DND-41 (cell line): ENCODE results near the gene ZSWIM6.

Experiments
- ATAC-seq: fragments of 200-7000 bp; cut with Tn5 transposase; 3 replicates; pipeline ENCODE4 v1.9.1; 2021; ENCODE audit warnings: low read depth; ENCODE audit not compliant: insufficient read depth
- DNase-seq: peaks from one replicate; pipeline ENCODE4 v3.0.0-alpha.2; 2020
- H2AFZ ChIP-seq: 2 replicates; pipeline ENCODE4 v1.6.0; 2012; ENCODE audit warnings: low read depth, low read length
- H3K27ac ChIP-seq: 2 replicates; pipeline ENCODE4 v1.5.1; 2012; ENCODE audit warnings: low read length, inconsistent platforms
- H3K27me3 ChIP-seq: fragments of 200-600 bp; sonication (generic); 2 replicates; pipeline ENCODE4 v1.6.0; 2012; ENCODE audit warnings: low read length, mild to moderate bottlenecking, inconsistent platforms; ENCODE audit not compliant: insufficient read depth, poor library complexity
- H3K36me3 ChIP-seq: 2 replicates; pipeline ENCODE4 v1.5.1; 2012; ENCODE audit warnings: low read length, inconsistent platforms; ENCODE audit not compliant: insufficient read depth
- H3K4me1 ChIP-seq: 2 replicates; pipeline ENCODE4 v1.5.1; 2012; ENCODE audit warnings: mild to moderate bottlenecking, low read length; ENCODE audit not compliant: insufficient read depth
- H3K4me2 ChIP-seq: 2 replicates; pipeline ENCODE4 v1.6.0; 2012; ENCODE audit warnings: mild to moderate bottlenecking, moderate library complexity, low read length, inconsistent platforms; ENCODE audit not compliant: insufficient read depth
- H3K4me3 ChIP-seq, 2 experiments: fragments of 200-600 bp in 1 of 2; shearing (Covaris generic) in 1 of 2; 2 replicates each; pipeline ENCODE4 v1.5.1; 2012 to 2016; ENCODE audit warnings: inconsistent platforms in 2 of 2, low read length in 2 of 2, mild to moderate bottlenecking in 2 of 2, low read depth in 1 of 2, moderate library complexity in 1 of 2
- H3K79me2 ChIP-seq: 2 replicates; pipeline ENCODE4 v1.6.0; 2012; ENCODE audit warnings: low read length, inconsistent platforms; ENCODE audit not compliant: insufficient read depth
- H3K9ac ChIP-seq: 2 replicates; pipeline ENCODE4 v1.6.0; 2012; ENCODE audit warnings: low read depth, mild to moderate bottlenecking, inconsistent platforms, low read length, moderate library complexity
- H3K9me3 ChIP-seq: 2 replicates; pipeline ENCODE4 v1.5.1; 2012; ENCODE audit warnings: low read length, moderate library complexity, mild to moderate bottlenecking, inconsistent platforms; ENCODE audit not compliant: insufficient read depth, severe bottlenecking
- H4K20me1 ChIP-seq: 2 replicates; pipeline ENCODE4 v1.6.0; 2012; ENCODE audit warnings: low read length; ENCODE audit not compliant: insufficient read depth
- EZH2 ChIP-seq: IDR thresholded peaks from 3 replicates; pipeline ENCODE4 v1.6.1; 2012; ENCODE audit warnings: borderline replicate concordance, low read depth, mild to moderate bottlenecking, moderate library complexity, low read length, inconsistent platforms; ENCODE audit not compliant: severe bottlenecking
- TF ChIP-seq, protein P1 (sequence below): IDR thresholded peaks from 2 replicates; pipeline ENCODE4 v1.5.1; 2012; ENCODE audit warnings: borderline replicate concordance, low read length, moderate library complexity, mild to moderate bottlenecking; ENCODE audit not compliant: poor library complexity, severe bottlenecking; ENCODE audit errors: extremely low read depth

Gene ZSWIM6

GRCh38 chr5:61331407-61332357 lies at the start of gene ZSWIM6:
ZSWIM6 (plus strand) TSS chr5:61332258; CDS start chr5:61332273, 15 bp downstream.
- Histone ChIP-seq H3K9ac (peak within 1 kb of the TSS; percentile 64), H3K36me3 (no peaks in the 10 kb centered on the region), H3K4me2 (peak within 1 kb of the TSS; percentile 90), H3K9me3 (no peaks in the 10 kb centered on the region), H3K27me3 (peaks cover 30% of the 10 kb centered on the region), H3K4me1 (peaks cover 20% of the 10 kb centered on the region), H2AFZ (peak within 1 kb of the TSS; percentile 77), H4K20me1 (peaks cover 10% of the 10 kb centered on the region), H3K27ac (no peak within 1 kb of the TSS), H3K79me2 (peaks cover 2% of the 10 kb centered on the region; the same call in 1 of the 2 replicates), H3K4me3 (peak within 1 kb of the TSS; percentile 41 to 72)
- DNase-seq (peak; percentile 93), ATAC-seq (peak; percentile 75)
- no peak for TF ChIP-seq EZH2
- TF ChIP-seq, protein P1, sequence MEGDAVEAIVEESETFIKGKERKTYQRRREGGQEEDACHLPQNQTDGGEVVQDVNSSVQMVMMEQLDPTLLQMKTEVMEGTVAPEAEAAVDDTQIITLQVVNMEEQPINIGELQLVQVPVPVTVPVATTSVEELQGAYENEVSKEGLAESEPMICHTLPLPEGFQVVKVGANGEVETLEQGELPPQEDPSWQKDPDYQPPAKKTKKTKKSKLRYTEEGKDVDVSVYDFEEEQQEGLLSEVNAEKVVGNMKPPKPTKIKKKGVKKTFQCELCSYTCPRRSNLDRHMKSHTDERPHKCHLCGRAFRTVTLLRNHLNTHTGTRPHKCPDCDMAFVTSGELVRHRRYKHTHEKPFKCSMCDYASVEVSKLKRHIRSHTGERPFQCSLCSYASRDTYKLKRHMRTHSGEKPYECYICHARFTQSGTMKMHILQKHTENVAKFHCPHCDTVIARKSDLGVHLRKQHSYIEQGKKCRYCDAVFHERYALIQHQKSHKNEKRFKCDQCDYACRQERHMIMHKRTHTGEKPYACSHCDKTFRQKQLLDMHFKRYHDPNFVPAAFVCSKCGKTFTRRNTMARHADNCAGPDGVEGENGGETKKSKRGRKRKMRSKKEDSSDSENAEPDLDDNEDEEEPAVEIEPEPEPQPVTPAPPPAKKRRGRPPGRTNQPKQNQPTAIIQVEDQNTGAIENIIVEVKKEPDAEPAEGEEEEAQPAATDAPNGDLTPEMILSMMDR: no peak

DNA sequence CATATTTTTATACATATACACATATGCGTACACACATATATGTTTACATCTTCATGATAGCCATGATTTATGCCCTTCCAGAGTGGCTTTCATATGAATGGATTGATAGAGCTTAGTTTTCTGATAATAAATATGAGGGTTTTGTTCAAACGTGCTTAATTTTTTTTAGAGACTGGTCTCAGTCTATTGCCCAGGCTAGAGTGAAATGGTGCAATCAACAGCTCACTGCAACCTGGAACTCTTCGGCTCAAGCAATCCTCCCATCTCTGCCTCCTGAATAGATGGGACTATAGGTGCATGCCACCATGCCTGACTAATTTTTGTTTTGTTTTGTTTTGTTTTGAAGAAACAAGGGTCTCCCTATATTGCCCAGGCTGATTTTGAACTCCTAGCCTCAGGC lies 48.6 kb upstream of the ZSWIM6 start:
- no peak overlapping the region for H2AFZ ChIP-seq
- H3K9ac ChIP-seq: no peak overlapping the region
- no peak overlapping the region for H3K27ac ChIP-seq
- no peaks in the 10 kb centered on the region for H3K27me3 ChIP-seq
- ATAC-seq (no peak), DNase-seq (no peak)
- H3K36me3 ChIP-seq: no peaks in the 10 kb centered on the region
- no peak overlapping the region for H3K4me2 ChIP-seq
- H4K20me1 ChIP-seq: no peaks in the 10 kb centered on the region
- no peaks in the 10 kb centered on the region for H3K9me3 ChIP-seq
- H3K4me1 ChIP-seq: no peaks in the 10 kb centered on the region
- no peak for TF ChIP-seq EZH2
- TF ChIP-seq, protein P1: no peak
- H3K79me2 ChIP-seq: no peaks in the 10 kb centered on the region
- H3K4me3 ChIP-seq: no peak overlapping the region

DNA sequence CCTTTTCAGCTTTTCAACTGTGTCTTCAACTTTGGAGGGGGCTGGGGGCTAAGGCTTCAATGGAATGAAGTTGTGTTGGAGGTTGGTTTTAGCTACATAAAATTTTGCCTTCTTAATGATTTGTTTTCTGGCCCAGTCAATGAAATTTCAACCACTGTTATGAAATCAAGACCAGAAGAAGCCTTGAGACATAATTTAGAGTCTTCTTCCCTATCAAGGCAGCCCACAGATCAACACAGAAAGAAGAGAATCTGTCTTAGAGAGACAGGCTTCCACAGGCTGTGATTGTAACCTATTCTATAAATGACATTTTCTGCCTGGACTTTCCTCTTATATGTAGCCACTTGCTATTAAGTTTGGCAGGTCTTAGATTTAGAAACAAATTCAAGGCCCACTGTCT lies 46.5 kb upstream of the ZSWIM6 start:
- Histone ChIP-seq H4K20me1 (no peaks in the 10 kb centered on the region), H3K36me3 (no peaks in the 10 kb centered on the region), H3K9ac (no peak overlapping the region), H3K4me2 (no peak overlapping the region), H3K4me1 (no peaks in the 10 kb centered on the region), H3K27ac (no peak overlapping the region), H3K27me3 (no peaks in the 10 kb centered on the region), H2AFZ (no peak overlapping the region), H3K4me3 (no peak overlapping the region), H3K79me2 (no peaks in the 10 kb centered on the region), H3K9me3 (no peaks in the 10 kb centered on the region)
- TF ChIP-seq, protein P1: no peak
- no peak for TF ChIP-seq EZH2
- ATAC-seq: no peak
- DNase-seq: no peak
